Activated CD4-positive, alpha-beta T cell treated with anti-CD3 and anti-CD28 coated beads, Interleukin-2, Interleukin-6, amounts not matched to agents 100 ng/mL and 50 ng/mL, durations not matched to agents 16 hours and 8 hours (primary cell): ENCODE data around the gene ARHGAP22.

Experiments
- DNase-seq: peaks from one replicate; pipeline ENCODE4 v3.0.0-alpha.2; 2020

Gene ARHGAP22

GRCh38 chr10:48495282-48496045 lies 109.4 kb downstream of the ARHGAP22 start:
- DNase-seq, result no peak

GRCh38 chr10:48494611-48495010 lies 110.3 kb downstream of the ARHGAP22 start:
- no peak for DNase-seq

DNA sequence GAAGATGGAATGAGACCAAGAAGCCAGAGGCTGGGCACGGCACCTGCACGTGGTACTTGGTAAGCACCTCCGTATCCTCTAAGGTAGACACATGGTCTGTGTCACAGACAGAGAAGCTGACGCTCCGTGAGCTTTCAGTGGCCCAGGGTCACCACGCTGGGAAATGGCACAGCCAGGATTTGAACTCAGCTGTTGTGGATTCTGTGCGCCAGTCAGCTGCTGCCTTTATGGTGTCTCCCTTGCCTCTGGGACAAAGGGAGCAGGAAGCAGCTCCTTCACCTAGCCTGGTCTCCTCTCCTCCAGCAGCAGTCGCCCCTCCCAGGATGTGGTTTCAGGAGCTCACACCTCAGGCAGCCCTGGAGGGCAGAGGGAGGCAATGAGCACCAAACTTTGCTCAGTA lies 110.8 kb downstream of the ARHGAP22 start:
- no peak for DNase-seq

GRCh38 chr10:48493083-48493871 lies 111.6 kb downstream of the ARHGAP22 start:
- DNase-seq, result no peak

DNA sequence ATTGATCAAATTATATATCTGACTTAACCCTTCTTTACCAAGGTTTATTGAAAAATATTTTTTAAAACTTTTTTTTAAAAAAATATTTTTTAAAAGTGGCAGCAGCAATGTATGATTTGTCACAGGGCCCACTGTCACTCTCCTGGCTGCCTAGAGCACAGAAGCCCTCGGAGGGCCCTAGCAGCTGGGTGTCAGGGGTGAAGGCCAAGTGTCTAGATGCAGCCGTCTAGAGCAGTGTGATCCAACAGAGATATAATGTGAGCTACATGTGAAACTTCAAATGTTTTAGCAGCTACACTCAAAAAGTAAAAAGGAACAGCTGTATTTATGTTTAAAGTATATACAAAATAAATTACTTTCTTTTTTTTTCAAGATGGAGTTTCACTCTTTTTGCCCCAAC lies 112.7 kb downstream of the ARHGAP22 start:
- DNase-seq, result no peak

GRCh38 chr10:48491392-48492139 lies 113.3 kb downstream of the ARHGAP22 start:
- DNase-seq, result no peak

DNA sequence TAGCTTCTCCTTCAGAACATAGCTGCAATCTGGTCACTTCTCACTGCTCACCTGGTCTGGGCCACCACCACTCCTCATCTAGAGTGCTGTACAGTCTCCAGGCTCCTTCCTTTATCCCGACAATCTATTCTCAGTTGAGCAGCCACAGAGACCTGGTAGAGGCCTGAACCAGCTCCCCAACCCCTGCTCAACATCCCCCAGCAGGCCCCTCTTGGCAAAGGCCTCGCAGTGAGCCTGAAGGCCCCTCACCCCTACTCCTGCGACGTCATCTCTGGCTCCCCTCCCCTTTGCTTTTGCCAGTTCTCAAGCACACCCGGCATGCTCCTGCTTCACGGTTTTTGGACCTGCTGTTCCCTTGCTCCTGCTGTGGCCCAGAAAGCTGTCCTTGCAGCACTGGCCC lies 113.9 kb downstream of the ARHGAP22 start:
- no peak for DNase-seq

DNA sequence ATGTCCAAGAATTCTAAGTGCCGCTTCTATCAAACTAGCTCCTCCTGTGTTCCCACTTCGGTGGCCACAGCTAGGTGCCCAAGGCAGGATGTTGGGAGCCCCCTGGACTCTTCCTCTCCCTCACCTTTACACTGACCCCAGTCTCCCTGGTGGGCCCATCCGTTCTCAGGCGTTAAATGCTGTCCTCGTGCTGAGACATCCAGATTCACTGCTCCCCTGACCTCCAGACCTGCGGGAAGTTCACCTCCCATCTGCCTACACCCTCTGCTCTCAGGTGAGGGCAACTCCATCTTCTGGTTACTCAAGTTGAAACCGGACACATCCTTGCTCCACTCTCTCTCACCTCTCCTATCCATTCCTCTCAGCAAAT lies 114.3 kb downstream of the ARHGAP22 start:
- DNase-seq, result no peak

DNA sequence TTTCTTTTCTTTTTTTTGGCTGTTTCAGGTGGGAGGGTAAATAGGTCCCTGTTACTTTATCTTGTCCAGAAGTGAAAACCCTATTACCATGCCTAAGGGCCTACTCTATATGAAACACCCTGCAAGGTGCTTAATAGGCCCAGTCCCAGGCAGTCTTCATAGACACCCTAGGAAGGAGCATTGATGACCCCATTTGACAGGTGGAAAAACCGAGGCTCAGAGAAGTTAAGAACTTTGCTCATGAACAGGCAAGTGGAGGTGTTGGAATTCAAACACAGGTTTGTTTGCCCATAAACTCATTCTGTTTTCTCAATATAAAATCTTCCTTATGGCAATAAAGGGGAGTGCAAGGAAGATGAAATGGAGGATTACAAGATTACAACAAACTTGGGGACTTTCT lies 115.8 kb downstream of the ARHGAP22 start:
- no peak for DNase-seq

DNA sequence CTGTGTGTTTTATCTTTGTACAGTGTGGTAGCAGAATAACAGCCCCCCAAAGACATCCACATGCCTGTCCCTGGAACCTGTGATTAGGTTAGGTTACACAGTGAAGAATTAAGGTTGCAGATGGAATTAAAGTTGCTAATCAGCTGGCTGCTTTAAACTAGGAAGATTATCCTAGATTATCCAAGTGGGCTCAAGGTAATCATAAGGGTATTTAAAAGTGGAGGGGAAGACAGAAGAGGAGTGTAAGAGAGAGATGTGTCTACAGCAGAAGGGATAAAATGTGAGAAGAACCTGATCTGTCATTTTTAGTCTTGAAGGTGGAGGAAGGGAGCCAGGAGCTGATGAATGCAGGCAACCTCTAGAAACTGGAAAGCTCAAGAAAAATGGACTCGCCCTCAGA lies 117.6 kb downstream of the ARHGAP22 start:
- DNase-seq, result no peak

DNA sequence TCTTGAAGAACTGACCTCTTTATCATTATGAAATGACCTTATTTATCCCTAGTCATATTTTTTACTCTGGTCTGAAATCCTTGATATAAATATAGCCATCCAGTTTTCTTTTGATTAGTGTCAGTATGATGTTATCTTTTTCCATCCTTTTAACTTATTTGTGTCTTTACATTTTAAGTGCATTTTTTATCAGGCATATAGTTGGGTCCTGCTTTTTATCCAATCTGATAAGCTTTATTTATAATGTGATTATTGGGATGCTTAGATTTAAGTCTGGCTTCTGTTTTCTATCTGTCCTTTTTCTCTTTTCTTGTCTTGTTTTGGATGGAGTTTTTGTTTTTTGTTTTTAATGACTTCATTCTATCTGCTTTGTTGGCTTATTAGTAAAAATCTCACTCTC lies 119.2 kb downstream of the ARHGAP22 start:
- DNase-seq, result no peak

DNA sequence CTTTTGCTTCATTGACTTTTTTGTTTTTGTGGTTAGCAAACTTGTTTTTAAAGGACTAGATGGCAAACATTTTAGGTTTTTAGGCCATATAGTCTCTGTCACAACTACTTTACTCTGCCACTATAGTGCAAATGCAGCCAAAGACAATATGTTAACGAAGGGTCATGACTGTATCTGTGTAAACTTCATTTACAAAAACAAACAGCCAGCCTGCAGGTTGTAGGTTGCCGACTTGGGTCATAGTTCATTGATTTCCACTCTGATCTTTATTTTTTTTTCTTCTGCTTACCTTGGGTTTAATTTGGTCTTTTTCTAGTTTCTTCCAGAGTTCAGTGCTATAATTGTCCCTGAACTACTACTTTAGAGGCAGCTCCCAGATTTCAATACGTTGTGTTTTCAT lies 120.0 kb downstream of the ARHGAP22 start:
- no peak for DNase-seq

DNA sequence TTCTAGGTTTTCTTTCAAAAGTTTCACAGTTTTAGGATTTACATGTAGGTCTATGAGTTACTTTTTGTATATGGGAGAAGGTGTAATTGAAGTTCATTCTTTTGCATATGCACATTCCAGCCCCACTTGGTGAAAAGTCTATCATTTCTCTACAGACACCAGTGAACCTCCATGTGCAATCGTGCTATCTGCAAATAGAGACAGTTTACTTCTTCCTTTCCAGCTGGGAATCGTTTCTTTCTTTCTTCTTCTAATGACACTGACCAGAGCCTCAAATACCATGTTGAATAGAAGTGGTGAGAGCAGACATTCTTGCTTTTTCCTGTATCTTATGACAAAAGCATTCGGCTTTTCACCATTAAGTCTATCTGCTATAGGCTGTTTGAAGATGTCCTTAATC lies 122.7 kb downstream of the ARHGAP22 start:
- DNase-seq, result no peak

DNA sequence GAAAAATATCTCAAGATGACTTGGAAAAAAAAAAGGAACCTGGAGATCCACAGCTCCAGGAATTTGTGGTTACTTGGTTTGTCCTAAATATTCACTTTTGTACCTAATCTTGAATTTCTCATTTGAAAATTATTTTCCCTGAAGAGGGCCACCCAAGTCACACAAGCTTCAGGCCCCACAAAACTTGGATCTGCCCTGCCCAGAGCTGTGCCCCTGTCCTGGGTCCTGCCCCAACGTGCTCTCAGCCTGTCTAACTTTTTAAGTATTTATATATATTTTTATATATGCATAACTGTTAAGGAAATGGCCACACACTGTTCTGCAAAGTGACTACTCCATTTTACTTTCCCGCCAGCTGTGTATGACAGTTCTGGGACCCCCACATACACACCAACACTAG lies 123.5 kb downstream of the ARHGAP22 start:
- no peak for DNase-seq

GRCh38 chr10:48480397-48481374 lies 124.2 kb downstream of the ARHGAP22 start:
- DNase-seq, result no peak

- DNase-seq, result no peak
Observed at GRCh38 chr10:48478980-48479811, 125.7 kb downstream of the ARHGAP22 start.

GRCh38 chr10:48478469-48478868 lies 126.4 kb downstream of the ARHGAP22 start:
- no peak for DNase-seq

DNA sequence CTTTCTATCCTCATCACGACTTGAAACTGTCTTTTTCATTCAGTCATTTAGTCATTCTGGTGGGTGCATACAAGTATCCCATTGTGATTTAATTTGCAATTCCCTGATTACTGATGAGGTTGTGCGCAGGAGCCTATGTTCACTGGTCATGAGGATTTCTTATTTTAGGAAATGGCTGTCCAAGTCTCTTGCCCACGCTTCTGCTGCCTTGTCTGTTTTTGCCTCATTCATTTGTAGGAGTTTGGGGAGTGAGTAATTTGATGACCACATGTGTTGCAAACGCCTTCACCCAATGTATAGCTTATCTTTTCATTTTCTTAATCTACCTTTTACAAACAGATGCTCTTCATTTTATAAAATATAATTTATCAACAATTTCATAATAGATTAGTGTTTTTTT lies 127.3 kb downstream of the ARHGAP22 start:
- DNase-seq, result no peak

- DNase-seq, result no peak
Observed at GRCh38 chr10:48477141-48477540, 127.7 kb downstream of the ARHGAP22 start.

DNA sequence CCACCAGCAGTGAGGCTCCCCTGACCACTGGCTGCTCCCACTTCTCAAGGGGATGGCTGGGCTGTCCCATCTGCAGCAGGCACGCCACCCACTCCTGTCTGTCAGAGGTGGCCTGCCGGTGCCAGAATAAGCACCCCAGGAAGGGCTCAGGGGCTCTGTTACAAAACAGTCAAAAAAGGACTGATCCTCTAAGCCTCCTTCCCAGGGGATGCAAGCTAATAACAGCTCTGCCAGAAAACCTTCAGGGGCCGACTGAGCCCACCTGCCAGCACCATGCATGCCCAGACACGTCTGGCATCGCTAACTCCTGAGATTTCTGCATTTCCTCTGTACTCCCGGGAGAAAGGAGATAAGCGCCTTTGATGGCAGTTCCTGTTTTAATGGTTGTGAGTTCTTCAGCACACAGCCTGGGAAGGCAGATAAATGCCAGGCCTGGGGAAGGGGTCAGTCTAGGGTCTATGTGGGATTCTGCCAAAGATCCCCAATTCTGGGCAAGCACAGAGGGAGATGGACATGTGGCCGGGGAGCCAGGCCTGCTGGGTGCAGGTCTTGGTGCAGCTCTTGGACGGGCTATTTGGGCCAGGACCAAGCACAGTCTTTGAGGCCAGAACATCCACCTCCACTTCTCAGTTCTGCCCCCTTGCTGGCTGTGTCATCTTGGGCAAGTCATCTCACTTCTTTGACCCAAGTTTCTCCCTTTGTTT lies 128.4 kb downstream of the ARHGAP22 start:
- no peak for DNase-seq

DNA sequence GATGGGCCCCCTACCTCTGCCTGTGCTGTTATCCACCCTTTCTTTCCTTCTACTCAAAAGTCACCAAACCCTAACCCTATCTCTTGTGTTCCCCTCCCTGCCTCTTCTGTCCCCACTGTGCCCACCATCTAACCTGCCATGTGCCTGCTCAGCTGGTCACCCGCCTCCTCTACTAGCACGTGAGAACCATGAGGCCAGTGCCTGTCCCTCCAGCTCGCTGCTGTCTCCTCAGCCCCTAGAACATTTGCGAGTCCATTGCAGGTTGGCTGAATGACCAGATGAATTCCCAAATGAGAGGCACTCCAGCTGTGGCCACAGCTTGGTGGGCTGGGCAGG lies 129.0 kb downstream of the ARHGAP22 start:
- no peak for DNase-seq
